ENCODE results near the gene FXYD5.

DNA sequence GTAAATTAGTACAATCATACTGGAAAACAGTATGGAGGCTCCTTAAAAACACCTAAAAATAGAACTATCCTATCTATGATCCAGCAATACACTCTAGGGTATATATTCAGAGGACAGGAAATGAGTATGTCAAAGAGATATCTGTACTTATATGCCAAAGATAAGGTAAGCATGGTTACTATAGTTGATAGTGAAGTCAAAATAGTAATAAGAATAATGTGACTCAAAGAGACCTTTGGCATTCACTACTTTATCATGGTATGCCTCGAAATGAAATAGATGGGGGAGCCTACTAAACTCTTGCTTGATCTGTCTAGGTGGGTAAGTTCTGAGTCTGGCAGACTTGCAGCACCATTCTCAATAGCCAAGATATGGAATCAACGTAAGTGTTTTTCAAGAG lies 30.3 kb downstream of the FXYD5 start:
- TF ChIP-seq, protein P1, sequence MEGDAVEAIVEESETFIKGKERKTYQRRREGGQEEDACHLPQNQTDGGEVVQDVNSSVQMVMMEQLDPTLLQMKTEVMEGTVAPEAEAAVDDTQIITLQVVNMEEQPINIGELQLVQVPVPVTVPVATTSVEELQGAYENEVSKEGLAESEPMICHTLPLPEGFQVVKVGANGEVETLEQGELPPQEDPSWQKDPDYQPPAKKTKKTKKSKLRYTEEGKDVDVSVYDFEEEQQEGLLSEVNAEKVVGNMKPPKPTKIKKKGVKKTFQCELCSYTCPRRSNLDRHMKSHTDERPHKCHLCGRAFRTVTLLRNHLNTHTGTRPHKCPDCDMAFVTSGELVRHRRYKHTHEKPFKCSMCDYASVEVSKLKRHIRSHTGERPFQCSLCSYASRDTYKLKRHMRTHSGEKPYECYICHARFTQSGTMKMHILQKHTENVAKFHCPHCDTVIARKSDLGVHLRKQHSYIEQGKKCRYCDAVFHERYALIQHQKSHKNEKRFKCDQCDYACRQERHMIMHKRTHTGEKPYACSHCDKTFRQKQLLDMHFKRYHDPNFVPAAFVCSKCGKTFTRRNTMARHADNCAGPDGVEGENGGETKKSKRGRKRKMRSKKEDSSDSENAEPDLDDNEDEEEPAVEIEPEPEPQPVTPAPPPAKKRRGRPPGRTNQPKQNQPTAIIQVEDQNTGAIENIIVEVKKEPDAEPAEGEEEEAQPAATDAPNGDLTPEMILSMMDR (IDR thresholded peaks at IDR 0.05) = no peak
- TF ChIP-seq POLR2A (IDR thresholded peaks at IDR 0.05) = no peak

Measured in Peyer's patch (tissue), 4 donors.